HUES48 (cell line): ENCODE measurements around the gene EPHB3.
A peak's percentile ranks its signal among the peaks of the same experiment; 100 is the strongest.

Source experiments
- H3K27ac ChIP-seq: one replicate; pipeline ENCODE4 v1.7.0; 2013; ENCODE audit warnings: low read depth, low read length, inconsistent platforms
- H3K27me3 ChIP-seq: 2 replicates; pipeline ENCODE4 v1.6.1; 2013; ENCODE audit warnings: mild to moderate bottlenecking, low read length; ENCODE audit not compliant: control insufficient read depth, insufficient read depth
- H3K36me3 ChIP-seq: 2 replicates; pipeline ENCODE4 v1.6.1; 2013; ENCODE audit warnings: low read length; ENCODE audit not compliant: control insufficient read depth, insufficient read depth
- H3K4me1 ChIP-seq: 2 replicates; pipeline ENCODE4 v1.6.1; 2013; ENCODE audit warnings: mild to moderate bottlenecking, low read length; ENCODE audit not compliant: control insufficient read depth, insufficient read depth
- H3K4me3 ChIP-seq: 2 replicates; pipeline ENCODE4 v1.5.1; 2013; ENCODE audit warnings: mild to moderate bottlenecking, low read depth, low read length
- H3K9ac ChIP-seq: 2 replicates; pipeline ENCODE4 v1.6.1; 2013; ENCODE audit warnings: mild to moderate bottlenecking, low read depth, low read length, moderate library complexity
- H3K9me3 ChIP-seq: 2 replicates; pipeline ENCODE4 v1.6.1; 2013; ENCODE audit warnings: low read length; ENCODE audit not compliant: control insufficient read depth, insufficient read depth

Gene EPHB3

DNA sequence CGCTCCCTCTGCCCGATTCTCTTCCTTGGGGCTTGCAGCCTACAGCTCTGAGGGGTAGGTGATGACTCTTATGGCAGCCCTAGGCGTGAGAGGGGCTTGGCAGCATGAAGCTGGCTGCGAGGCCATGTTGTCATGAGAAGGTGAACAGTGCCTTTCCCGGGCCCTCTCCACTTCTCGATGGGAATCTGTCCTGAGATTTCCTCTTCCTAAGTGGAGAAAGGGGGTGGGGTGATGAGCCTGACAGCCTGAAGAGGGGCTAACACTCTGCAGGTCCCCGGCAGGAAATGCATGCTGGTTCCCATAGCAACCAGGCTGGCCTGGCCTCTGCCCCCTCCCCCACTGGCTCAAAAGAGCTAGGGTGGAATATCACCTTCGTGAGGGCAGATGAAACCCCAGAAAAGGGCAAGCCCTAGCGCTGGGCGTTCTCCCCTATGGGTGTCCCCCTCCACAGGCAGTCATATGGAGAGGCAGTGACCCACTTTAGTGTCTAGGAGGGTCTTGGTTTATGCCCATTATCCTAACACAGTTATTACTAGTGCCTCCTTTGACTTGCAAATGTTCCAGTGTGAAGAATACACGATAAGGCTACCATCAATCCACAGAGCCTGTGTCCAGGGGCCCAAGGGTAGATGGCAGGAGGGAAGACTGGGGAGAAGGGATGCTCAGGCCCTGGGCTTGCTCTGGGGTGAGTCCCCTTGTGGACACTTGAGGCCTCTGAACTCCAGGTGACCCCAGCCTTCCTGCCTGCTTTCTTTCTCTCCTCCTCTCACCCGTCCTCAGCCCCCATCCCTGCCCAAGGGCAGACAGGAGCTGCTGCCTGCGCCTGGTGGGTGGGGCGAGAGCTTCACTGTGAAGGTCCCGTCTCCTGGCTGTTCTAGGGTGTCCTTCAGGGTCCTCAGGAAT is 13.2 kb downstream of the EPHB3 start:
- Histone ChIP-seq H3K27me3 (peaks cover 90% of the 10 kb centered on the region), H3K4me1 (peaks cover 27% of the 10 kb centered on the region), H3K36me3 (no peaks in the 10 kb centered on the region), H3K9ac (no peak overlapping the region), H3K27ac (peak overlapping the region; percentile 39), H3K9me3 (no peaks in the 10 kb centered on the region), H3K4me3 (peak overlapping the region; percentile 45)

DNA sequence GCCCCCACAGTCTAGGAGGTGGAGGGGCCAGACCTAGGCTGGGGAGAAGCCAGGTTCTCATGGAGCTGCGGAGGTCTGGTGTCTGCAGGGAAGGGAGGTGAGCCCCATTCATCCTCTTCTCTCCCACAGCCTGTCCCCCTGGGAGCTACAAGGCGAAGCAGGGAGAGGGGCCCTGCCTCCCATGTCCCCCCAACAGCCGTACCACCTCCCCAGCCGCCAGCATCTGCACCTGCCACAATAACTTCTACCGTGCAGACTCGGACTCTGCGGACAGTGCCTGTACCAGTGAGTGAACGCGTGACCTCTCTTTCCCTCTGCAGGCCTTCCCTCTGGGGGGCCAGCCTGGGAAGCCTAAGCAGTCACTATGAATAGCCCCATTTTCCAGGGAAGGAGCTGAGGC is 14.1 kb downstream of the EPHB3 start:
- Histone ChIP-seq H3K36me3 (no peaks in the 10 kb centered on the region), H3K4me1 (peaks cover 22% of the 10 kb centered on the region), H3K27ac (no peak overlapping the region), H3K27me3 (peaks cover 87% of the 10 kb centered on the region), H3K9ac (no peak overlapping the region), H3K9me3 (no peaks in the 10 kb centered on the region), H3K4me3 (no peak overlapping the region)

DNA sequence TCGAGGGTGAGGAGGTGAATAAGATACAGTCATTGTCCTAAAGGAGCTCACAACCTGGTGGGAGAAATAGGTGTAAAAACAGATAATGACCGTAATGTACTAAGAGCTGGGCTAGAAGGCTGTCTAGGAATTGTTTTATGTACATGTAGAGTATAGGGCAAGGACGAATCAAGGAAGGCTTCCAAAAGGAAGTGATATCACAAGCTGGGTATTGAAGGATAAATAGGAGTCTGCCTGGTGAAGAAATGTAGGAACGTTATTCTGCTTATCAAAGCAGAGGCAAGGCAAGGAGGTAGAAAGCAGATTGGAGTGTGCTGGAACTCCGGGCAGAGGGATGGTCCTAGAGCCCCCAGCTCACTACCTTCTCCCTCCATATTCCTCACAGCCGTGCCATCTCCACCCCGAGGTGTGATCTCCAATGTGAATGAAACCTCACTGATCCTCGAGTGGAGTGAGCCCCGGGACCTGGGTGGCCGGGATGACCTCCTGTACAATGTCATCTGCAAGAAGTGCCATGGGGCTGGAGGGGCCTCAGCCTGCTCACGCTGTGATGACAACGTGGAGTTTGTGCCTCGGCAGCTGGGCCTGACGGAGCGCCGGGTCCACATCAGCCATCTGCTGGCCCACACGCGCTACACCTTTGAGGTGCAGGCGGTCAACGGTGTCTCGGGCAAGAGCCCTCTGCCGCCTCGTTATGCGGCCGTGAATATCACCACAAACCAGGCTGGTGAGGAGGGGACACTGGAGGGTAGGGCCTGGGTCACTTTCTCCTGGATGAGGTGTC is 15.1 kb downstream of the EPHB3 start:
- peaks cover 87% of the 10 kb centered on the region for H3K27me3 ChIP-seq
- H3K9ac ChIP-seq, result no peak overlapping the region
- H3K9me3 ChIP-seq, result no peaks in the 10 kb centered on the region
- no peak overlapping the region for H3K27ac ChIP-seq
- no peak overlapping the region for H3K4me3 ChIP-seq
- H3K36me3 ChIP-seq, result no peaks in the 10 kb centered on the region
- H3K4me1 ChIP-seq, result peaks cover 22% of the 10 kb centered on the region

DNA sequence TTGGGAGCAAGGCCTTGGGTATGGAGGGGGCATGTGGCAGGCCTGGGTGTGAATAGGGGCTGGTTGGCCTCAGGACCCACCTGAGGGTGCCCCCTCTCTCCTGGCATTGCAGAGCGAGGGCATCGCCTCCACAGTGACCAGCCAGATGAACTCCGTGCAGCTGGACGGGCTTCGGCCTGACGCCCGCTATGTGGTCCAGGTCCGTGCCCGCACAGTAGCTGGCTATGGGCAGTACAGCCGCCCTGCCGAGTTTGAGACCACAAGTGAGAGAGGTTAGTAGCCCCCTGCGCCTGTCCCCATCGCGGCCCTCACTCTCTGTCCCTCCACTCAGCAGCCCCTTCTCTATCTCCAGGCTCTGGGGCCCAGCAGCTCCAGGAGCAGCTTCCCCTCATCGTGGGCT is 16.0 kb downstream of the EPHB3 start:
- Histone ChIP-seq H3K27ac (no peak overlapping the region), H3K4me3 (no peak overlapping the region), H3K36me3 (no peaks in the 10 kb centered on the region), H3K4me1 (peaks cover 31% of the 10 kb centered on the region), H3K9ac (no peak overlapping the region), H3K9me3 (no peaks in the 10 kb centered on the region), H3K27me3 (peaks cover 87% of the 10 kb centered on the region)

DNA sequence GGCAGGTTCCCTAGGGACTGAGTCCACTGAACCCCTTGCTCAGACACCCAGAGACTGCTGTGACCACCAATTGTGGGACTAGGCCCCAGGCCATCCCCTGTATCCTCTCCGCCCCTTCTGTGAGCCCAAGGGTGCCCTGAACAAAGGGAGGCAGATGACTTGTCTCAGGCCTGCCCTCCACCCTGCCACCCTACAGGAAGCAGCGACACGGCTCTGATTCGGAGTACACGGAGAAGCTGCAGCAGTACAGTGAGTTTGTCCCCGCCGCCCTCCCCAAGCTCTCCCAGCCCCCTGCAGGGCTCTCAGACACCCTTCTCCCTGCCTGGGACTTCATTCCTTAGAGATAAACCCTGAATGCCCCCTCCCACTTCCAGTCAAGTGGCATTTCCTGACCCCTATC is 16.6 kb downstream of the EPHB3 start:
- no peak overlapping the region for H3K9ac ChIP-seq
- peaks cover 87% of the 10 kb centered on the region for H3K27me3 ChIP-seq
- no peak overlapping the region for H3K27ac ChIP-seq
- H3K4me3 ChIP-seq, result no peak overlapping the region
- H3K9me3 ChIP-seq, result no peaks in the 10 kb centered on the region
- no peaks in the 10 kb centered on the region for H3K36me3 ChIP-seq
- H3K4me1 ChIP-seq, result peaks cover 37% of the 10 kb centered on the region

DNA sequence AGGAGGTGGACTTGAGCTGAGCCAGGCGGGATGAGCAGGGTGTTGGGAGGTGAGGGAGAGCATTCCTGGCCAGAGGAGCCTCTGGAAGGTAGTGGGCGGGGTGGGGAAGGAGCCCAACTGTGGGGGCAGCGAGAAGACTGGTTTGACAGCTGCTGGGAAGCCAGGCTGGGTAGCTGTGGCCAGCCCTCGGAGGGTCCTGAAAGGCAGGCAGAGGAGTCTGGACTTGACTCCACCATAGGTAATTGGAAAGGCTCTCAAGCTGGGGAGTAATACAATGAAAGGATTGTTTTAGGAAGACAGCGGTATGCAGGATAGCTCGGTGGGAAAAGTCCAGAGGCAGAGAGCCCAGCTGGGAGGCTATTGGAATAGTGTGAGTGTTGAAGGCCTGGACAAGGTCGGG is 17.2 kb downstream of the EPHB3 start:
- H3K4me1 ChIP-seq, result peaks cover 37% of the 10 kb centered on the region
- no peak overlapping the region for H3K4me3 ChIP-seq
- H3K27me3 ChIP-seq, result peaks cover 86% of the 10 kb centered on the region
- no peaks in the 10 kb centered on the region for H3K36me3 ChIP-seq
- no peaks in the 10 kb centered on the region for H3K9me3 ChIP-seq
- H3K9ac ChIP-seq, result no peak overlapping the region
- no peak overlapping the region for H3K27ac ChIP-seq

DNA sequence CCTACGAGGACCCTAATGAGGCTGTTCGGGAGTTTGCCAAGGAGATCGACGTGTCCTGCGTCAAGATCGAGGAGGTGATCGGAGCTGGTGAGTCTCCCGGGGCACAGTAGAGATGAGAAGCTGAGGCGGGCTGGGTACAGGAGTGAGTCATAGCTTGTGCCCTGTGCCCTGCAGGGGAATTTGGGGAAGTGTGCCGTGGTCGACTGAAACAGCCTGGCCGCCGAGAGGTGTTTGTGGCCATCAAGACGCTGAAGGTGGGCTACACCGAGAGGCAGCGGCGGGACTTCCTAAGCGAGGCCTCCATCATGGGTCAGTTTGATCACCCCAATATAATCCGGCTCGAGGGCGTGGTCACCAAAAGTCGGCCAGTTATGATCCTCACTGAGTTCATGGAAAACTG is 17.9 kb downstream of the EPHB3 start:
- no peak overlapping the region for H3K4me3 ChIP-seq
- no peaks in the 10 kb centered on the region for H3K9me3 ChIP-seq
- H3K4me1 ChIP-seq, result peaks cover 37% of the 10 kb centered on the region
- no peak overlapping the region for H3K9ac ChIP-seq
- no peak overlapping the region for H3K27ac ChIP-seq
- peaks cover 88% of the 10 kb centered on the region for H3K27me3 ChIP-seq
- no peaks in the 10 kb centered on the region for H3K36me3 ChIP-seq

DNA sequence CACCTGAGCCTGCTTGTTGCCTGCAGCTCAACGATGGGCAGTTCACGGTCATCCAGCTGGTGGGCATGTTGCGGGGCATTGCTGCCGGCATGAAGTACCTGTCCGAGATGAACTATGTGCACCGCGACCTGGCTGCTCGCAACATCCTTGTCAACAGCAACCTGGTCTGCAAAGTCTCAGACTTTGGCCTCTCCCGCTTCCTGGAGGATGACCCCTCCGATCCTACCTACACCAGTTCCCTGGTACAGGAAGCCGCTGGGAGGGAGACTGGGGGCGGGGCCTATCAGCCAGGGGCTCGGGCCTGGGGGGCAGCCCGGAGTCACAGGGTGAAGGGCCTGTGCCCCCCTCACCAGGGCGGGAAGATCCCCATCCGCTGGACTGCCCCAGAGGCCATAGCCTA is 18.8 kb downstream of the EPHB3 start:
- H3K27me3 ChIP-seq, result peaks cover 90% of the 10 kb centered on the region
- peaks cover 33% of the 10 kb centered on the region for H3K4me1 ChIP-seq
- no peaks in the 10 kb centered on the region for H3K36me3 ChIP-seq
- H3K27ac ChIP-seq, result no peak overlapping the region
- no peaks in the 10 kb centered on the region for H3K9me3 ChIP-seq
- H3K4me3 ChIP-seq, result no peak overlapping the region
- no peak overlapping the region for H3K9ac ChIP-seq

DNA sequence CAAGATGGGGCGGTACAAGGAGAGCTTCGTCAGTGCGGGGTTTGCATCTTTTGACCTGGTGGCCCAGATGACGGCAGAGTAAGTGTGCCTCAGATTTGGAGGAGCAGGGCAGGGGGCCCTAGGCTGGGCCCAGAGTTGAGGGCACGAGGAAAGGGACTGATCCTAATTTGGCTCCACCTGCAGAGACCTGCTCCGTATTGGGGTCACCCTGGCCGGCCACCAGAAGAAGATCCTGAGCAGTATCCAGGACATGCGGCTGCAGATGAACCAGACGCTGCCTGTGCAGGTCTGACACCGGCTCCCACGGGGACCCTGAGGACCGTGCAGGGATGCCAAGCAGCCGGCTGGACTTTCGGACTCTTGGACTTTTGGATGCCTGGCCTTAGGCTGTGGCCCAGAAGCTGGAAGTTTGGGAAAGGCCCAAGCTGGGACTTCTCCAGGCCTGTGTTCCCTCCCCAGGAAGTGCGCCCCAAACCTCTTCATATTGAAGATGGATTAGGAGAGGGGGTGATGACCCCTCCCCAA is 19.8 kb downstream of the EPHB3 start:
- Histone ChIP-seq H3K27me3 (peaks cover 92% of the 10 kb centered on the region), H3K27ac (no peak overlapping the region), H3K36me3 (no peaks in the 10 kb centered on the region), H3K9ac (no peak overlapping the region), H3K9me3 (no peaks in the 10 kb centered on the region), H3K4me1 (peaks cover 33% of the 10 kb centered on the region), H3K4me3 (no peak overlapping the region)

DNA sequence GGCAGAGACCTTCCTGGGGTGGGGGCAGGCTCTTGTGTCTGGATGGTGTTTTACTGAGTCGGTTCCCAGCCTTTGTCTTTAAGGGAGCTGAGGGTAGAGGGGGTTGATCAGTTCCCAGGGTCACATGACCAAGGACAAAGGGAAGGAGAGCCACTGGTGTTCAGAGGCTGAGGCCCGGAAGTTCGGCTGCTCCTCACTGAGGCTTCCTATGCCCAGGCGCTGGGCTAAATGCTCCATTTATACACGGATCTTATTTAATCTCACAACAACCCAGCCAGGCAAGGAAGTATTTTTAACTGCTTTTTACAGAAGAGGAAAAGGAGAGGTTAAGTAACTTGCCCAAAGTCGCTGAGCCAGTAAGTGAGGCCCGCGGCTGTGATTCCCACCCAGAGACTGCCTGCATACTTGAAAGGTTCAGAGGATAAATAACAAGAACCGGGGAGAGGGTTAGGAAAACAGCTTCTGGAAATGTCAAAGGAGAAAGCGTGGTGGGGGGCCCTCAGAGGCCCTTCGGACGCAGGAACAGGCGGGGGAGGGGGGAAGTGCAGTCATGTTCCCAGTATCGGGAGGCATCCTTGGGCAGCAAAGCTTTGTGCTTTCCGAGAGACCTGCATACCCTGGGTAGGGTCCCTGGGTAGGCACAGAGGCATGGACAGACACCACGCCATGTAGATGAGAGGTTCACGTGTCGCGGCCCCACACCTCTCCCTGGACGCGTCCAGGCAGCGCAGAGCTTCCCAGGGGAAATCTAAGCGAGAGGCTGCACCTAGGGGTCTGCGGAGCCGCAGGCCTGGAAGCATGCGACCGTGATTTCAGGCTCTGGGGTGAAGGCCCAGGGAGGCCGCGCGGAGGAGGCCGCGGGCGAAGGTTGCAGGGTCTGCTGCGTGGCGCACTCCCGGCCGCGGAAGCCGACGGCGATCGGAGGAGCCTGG is 21.3 kb downstream of the EPHB3 start:
- Histone ChIP-seq H3K4me3 (peak overlapping the region; percentile 63), H3K27ac (peak overlapping the region; percentile 58), H3K9me3 (no peaks in the 10 kb centered on the region), H3K9ac (no peak overlapping the region), H3K4me1 (peaks cover 33% of the 10 kb centered on the region), H3K27me3 (peaks cover 93% of the 10 kb centered on the region), H3K36me3 (no peaks in the 10 kb centered on the region)
